ENCODE data around the gene TLR6.

The TLR6 gene

GRCh38 chr4:38856524-38857337, at the start of gene TLR6:
Gene TLR6, minus strand, starts transcription at chr4:38856817. Its CDS starts 27,344 bp downstream, at chr4:38829473.
- in situ Hi-C loops (cut with HindIII; ENCODE audit: low pct_ligation_motif_present, low pct_unique_long_range_greater_than_20kb, low sequenced_read_pairs): no loop called here
- DNase-seq: peak; percentile 81

- in situ Hi-C loops (cut with HindIII; ENCODE audit: low pct_ligation_motif_present, low pct_unique_long_range_greater_than_20kb, low sequenced_read_pairs): no loop called here
- DNase-seq: no peak
These were observed 49.2 kb upstream of the TLR6 start for GRCh38 chr4:38905652-38906385.

- no peak for DNase-seq
- in situ Hi-C loops (cut with HindIII; ENCODE audit: low pct_ligation_motif_present, low pct_unique_long_range_greater_than_20kb, low sequenced_read_pairs): no loop called here
These were observed 48.1 kb upstream of the TLR6 start for GRCh38 chr4:38904682-38905081.

- no peak for DNase-seq
- in situ Hi-C loops (cut with HindIII; ENCODE audit: low pct_ligation_motif_present, low pct_unique_long_range_greater_than_20kb, low sequenced_read_pairs): no loop called here
These were observed 47.6 kb upstream of the TLR6 start for GRCh38 chr4:38904090-38904666.

GRCh38 chr4:38902695-38903094, 46.1 kb upstream of the TLR6 start:
- DNase-seq: peak; percentile 40
- in situ Hi-C loops (cut with HindIII; ENCODE audit: low pct_ligation_motif_present, low pct_unique_long_range_greater_than_20kb, low sequenced_read_pairs): no loop called here

- in situ Hi-C loops (cut with HindIII; ENCODE audit: low pct_ligation_motif_present, low pct_unique_long_range_greater_than_20kb, low sequenced_read_pairs): no loop called here
- no peak for DNase-seq
These were observed 45.6 kb upstream of the TLR6 start for GRCh38 chr4:38902221-38902620.

- in situ Hi-C loops (cut with HindIII; ENCODE audit: low pct_ligation_motif_present, low pct_unique_long_range_greater_than_20kb, low sequenced_read_pairs): no loop called here
- no peak for DNase-seq
These were observed 41.6 kb upstream of the TLR6 start for GRCh38 chr4:38898245-38898644.

- in situ Hi-C loops (cut with HindIII; ENCODE audit: low pct_ligation_motif_present, low pct_unique_long_range_greater_than_20kb, low sequenced_read_pairs): no loop called here
- DNase-seq: no peak
These were observed 40.3 kb upstream of the TLR6 start for GRCh38 chr4:38896940-38897339.

GRCh38 chr4:38894322-38894982, 37.8 kb upstream of the TLR6 start:
- in situ Hi-C loops (cut with HindIII; ENCODE audit: low pct_ligation_motif_present, low pct_unique_long_range_greater_than_20kb, low sequenced_read_pairs): no loop called here
- DNase-seq: no peak

- in situ Hi-C loops (cut with HindIII; ENCODE audit: low pct_ligation_motif_present, low pct_unique_long_range_greater_than_20kb, low sequenced_read_pairs): no loop called here
- DNase-seq: no peak
These were observed 34.7 kb upstream of the TLR6 start for GRCh38 chr4:38891051-38891983.

- in situ Hi-C loops (cut with HindIII; ENCODE audit: low pct_ligation_motif_present, low pct_unique_long_range_greater_than_20kb, low sequenced_read_pairs): no loop called here
- peak; percentile 33 for DNase-seq
These were observed 32.5 kb upstream of the TLR6 start for GRCh38 chr4:38889143-38889542.

GRCh38 chr4:38884254-38884653, 27.6 kb upstream of the TLR6 start:
- in situ Hi-C loops (cut with HindIII; ENCODE audit: low pct_ligation_motif_present, low pct_unique_long_range_greater_than_20kb, low sequenced_read_pairs): no loop called here
- DNase-seq: no peak

- DNase-seq: no peak
- in situ Hi-C loops (cut with HindIII; ENCODE audit: low pct_ligation_motif_present, low pct_unique_long_range_greater_than_20kb, low sequenced_read_pairs): no loop called here
These were observed 20.0 kb upstream of the TLR6 start for GRCh38 chr4:38876636-38877035.

- DNase-seq: no peak
- in situ Hi-C loops (cut with HindIII; ENCODE audit: low pct_ligation_motif_present, low pct_unique_long_range_greater_than_20kb, low sequenced_read_pairs): no loop called here
These were observed 16.8 kb upstream of the TLR6 start for GRCh38 chr4:38873290-38873944.

- in situ Hi-C loops (cut with HindIII; ENCODE audit: low pct_ligation_motif_present, low pct_unique_long_range_greater_than_20kb, low sequenced_read_pairs): no loop called here
- DNase-seq: no peak
These were observed 16.0 kb upstream of the TLR6 start for GRCh38 chr4:38872620-38873019.

- DNase-seq: no peak
- in situ Hi-C loops (cut with HindIII; ENCODE audit: low pct_ligation_motif_present, low pct_unique_long_range_greater_than_20kb, low sequenced_read_pairs): no loop called here
These were observed 15.0 kb upstream of the TLR6 start for GRCh38 chr4:38871593-38871992.

GRCh38 chr4:38870098-38870808, 13.6 kb upstream of the TLR6 start:
- no peak for DNase-seq
- in situ Hi-C loops (cut with HindIII; ENCODE audit: low pct_ligation_motif_present, low pct_unique_long_range_greater_than_20kb, low sequenced_read_pairs): no loop called here

All from ACHN (cell line).